CD4-positive, alpha-beta T cell treated with Interferon gamma for 1 hour (primary cell): ENCODE measurements around the gene PPM1H.
"Not testable (repeated sequence)": the region's sequence is repeated elsewhere in the genome, so short reads cannot be mapped to it uniquely, and the experiment has no call there.

Experiments
- DNase-seq: peaks from one replicate; pipeline ENCODE4 v3.0.0-alpha.2; 2020

The PPM1H gene, protein sequence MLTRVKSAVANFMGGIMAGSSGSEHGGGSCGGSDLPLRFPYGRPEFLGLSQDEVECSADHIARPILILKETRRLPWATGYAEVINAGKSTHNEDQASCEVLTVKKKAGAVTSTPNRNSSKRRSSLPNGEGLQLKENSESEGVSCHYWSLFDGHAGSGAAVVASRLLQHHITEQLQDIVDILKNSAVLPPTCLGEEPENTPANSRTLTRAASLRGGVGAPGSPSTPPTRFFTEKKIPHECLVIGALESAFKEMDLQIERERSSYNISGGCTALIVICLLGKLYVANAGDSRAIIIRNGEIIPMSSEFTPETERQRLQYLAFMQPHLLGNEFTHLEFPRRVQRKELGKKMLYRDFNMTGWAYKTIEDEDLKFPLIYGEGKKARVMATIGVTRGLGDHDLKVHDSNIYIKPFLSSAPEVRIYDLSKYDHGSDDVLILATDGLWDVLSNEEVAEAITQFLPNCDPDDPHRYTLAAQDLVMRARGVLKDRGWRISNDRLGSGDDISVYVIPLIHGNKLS

DNA sequence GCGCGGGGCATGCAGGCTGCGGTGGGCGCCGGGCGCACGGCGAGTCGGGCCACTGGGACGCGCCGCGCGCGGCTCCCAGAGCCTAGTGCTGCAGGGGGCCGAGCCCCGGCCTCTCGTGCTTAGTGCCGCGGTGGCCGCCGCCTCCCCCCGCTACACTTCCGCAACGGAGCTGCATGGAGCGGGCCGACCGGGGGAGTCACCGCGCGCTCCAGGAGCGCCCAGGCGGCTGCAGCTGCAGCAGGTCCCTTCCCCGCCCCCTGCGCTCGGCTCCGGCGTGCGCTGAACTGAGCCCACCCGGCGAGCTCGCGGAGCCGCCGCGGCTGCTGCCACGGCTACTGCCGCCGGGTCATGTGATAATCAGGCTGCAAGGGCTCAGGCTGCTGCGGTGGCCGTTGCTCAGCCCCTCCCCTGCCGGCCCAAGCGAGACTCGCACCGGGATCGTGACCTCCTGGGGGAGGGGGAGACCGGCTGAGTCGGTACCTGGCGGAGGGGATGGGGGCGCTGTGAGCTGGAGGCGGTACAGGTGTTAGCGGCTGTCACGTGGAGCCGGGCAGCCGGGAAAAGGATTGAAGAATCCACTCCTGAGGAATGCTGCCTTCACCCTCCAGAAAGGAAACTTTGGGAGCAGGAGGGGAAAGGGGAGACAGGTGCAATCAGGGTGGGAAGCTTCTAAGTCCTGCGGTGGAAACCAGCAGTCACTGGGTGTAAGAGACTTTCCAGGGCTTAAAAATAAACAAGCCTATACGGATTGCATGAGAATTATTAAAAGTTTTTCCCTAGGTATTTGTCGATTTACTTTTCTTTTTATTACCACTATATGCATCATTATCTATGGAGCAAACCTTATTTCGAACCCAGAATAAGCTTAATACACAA lies at the start of gene PPM1H:
PPM1H (minus strand) TSS at position 352 of the 876 bp plus-strand sequence. CDS start 414 bp downstream, outside the sequence.
- peak; percentile 19 for DNase-seq

DNA sequence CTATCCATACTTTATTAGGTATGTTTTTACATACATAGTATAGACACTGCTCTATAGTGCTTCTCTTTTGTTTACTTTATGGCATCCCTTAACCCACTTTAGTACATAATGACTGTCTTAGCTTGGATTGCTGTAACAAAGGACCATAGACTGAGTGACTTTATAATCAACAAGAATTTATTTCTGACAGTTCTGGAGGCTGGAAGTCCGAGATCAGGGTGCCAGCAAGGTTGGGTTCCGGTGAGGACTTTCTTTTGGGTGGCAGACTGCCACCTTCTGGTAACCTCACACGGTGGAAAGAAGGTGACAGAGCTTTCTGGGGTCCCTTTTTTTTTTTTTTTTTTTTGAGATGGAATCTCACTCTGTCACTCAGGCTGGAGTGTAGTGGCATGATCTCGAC lies 48.6 kb upstream of the PPM1H start:
- DNase-seq = no peak

DNA sequence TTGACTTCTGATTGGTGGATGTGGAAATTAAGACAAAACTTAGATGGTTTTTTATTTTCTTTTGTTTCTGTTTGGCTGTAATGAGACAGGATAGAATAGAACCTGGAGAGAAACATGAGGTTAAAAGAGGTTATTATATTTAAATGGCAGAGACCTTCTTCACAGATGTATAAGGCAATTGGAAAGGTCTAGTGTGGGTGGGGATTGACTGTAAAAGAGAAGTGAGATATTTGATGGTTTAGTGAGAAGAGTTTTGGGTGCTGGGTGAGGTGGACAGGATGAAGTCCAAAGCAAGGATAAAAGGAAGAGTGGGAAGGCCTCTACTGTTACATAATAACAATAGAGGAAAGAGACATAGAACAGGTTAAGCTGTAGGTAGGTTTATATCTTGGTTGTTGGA lies 43.8 kb upstream of the PPM1H start:
- DNase-seq = no peak

DNA sequence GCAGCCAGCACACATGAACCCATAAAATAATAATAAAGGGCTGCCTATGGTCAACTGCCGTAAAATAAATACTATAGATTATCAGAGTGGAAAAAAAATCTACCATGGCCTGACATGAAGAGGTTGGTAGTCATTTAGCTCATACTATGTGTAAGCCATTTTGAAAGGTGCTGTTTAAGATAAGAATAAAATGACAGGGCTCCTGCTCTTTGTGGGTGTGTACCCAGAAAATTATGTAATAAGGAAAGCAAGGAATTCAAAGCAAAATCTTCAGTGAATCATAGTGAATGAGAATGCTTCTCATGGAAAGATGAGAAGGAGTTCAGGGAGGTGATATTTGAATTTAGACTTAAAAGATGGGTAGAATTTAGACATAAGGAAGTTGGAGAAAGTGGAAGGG lies 42.9 kb upstream of the PPM1H start:
- DNase-seq = no peak

DNA sequence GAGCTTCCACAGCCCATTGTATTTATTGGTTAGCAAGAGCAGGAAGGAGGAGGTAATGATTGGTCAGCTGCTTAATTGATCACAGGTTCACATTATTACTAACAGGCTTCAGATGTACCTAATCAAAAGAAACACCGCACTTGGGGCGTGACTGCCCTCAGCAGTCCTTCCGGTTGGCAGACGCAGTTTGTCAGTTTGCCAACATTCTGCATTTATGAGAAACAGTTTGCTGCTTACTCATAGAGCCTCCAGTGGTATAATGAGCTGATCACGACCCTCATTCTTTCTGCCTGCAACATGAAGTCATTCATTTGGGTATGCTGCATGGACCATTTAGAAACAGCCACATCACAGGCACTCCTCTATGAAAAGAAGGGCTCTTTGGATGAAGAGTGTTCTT lies 42.5 kb upstream of the PPM1H start:
- DNase-seq = no peak

DNA sequence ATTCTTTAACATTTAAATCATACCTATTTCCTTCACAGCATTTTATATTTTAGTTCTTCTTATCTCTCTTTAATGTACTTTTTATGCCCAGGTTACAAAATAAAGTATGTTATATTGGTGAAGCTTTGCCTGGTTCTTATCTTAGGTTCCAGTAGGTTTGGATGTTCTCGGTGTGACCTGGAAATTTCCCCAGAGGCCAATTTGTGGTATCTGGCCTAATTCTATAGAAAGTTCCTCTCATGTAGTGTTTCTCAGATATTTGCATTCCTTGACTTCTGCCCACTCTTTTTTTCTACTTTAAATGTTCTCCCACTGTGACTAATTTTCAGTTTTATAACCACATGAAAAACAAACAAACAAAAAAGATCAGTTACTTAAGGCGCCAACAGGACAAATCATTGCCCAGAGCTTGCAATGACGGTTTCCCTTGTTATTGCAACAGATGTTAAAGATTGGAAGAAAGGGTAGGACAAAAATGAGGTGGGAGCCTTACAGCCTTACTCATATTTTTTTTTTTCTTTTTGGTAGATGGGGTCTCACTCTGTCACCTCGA lies 41.2 kb upstream of the PPM1H start:
- no peak for DNase-seq

DNA sequence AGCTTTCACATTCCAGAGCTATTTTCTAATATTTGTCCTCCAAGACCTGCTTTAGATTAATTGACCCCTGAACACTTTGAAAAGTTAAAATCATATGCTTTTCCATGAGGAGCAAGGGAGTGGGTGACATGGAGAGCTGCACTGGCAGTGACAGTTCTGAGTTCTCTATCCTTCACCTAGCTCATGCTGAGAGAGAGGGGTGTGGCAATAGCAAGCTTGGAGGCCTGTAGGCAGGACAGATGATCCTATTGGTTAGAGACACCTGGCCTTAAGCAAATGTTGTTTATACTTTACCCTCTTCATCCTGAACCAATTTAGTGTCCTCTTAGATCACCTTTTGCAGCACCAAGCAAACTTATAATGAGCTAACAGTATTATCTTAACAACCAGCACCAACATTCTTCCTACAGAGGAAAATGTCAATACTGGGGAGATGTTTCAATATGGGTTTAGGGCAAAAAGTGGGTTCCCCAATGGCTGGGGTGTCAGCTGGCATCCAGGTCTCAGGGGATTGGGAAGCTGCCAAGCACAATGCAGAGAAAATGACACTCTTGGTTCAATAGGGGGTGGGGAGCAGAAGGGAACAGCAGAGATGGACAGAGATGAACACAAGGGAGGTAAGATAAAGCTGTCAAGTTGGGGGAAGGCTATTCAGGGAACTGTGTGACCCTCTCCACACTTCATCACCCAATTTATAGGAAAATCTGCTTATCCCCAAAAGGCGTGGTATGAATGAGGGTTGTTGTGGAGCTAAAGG lies 37.0 kb upstream of the PPM1H start:
- no peak for DNase-seq

DNA sequence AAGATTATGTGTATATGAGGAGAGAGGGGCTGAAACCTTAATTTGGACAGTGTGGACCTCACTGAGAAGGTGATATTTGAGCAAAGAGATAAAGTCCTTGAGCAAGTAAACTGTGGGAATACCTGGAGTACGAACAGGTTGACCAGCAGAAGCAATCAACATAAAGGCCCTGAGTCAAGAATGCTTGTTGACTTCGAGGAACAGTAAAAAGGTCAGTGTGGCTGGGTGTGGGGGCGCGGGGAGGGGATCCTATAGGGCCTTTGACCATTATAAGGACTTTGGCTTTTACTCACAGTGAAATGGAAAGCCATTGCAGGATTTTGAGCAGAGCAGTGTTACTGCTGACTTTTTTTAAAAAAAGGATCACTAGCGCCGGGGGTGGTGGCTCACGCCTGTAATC lies 34.7 kb upstream of the PPM1H start:
- DNase-seq = no peak

DNA sequence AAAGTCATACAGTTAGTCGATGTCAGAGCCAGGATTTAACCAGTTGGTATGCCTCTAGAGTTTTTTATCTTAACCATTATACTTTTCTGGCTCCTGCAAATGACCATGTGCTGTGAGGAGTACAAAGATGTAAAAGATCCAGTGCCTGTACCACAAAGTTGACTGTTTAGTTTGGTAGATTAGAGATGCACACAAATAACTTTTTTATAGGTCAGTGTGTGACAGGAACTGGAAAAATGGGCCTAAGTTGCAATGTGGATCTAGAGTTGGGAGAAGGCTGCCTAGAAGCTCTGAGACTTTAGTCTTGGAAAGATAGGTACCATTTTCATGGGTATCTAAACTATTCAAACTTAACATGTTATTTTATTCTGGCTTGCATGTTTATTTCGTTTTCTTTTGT lies 32.8 kb upstream of the PPM1H start:
- DNase-seq = no peak

DNA sequence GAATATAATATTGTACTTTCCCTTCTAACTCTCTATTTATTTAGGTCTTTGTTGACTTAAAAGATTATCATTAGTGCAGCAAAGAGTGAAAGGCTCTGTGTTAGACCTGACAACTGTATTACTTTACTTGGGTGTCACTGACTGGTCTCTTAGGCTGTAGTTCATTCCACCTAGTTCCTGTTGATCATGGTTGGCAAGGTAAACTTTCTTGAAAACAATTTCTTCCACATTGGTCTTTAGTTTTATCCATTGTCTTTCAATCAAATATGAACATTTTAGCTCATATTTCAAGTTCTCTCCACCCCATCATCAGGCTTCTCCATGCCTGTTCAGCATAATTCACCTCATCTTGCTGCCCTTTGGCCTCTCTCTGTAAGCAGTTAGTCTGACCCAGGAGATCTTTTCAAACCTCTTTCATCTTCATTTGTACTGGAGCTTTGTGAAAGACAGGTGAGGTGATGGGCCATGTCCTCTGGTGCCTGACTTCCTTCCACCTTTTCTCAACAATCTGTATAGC lies 32.1 kb upstream of the PPM1H start:
- DNase-seq = no peak

DNA sequence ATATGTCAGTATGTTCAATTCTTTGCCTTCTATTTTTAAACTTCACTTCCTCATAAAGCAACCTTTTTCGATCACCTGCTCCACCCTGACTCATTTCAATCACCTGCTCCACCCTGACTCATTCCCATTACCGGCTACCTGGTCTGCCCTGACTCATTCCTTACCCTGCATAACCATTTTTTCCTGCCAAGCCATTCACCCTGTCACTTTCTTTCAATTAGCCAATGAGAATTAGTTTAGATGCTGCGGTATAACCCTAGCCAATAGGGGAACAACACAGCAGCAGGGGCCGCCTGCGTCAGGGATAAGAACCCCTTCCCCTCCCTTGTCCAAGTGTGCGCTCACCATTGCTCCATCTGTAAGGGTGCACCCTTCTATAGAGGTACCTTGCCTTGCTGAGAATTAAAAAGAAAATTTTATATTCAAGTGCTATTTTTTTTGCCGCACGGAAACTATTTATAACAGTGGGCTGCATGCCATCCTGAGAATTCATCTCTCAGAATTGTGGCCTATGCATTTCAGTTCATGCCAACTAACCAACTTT lies 31.6 kb upstream of the PPM1H start:
- DNase-seq = not testable (repeated sequence)

DNA sequence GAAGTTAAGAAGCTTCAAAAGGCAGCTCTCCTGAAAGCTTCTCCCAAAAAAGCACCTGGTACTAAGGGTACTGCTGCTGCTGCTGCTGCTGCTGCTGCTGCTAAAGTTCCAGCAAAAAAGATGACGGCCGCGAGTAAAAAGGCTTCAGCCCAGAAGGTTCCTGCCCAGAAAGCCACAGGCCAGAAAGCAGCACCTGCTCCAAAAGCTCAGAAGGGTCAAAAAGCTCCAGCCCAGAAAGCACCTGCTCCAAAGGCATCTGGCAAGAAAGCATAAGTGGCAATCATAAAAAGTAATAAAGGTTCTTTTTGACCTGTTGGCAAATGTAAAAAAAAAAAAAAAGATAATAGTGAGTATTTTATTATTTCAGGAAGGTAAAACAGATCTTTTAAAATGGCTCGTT lies 30.8 kb upstream of the PPM1H start:
- not testable (repeated sequence) for DNase-seq

DNA sequence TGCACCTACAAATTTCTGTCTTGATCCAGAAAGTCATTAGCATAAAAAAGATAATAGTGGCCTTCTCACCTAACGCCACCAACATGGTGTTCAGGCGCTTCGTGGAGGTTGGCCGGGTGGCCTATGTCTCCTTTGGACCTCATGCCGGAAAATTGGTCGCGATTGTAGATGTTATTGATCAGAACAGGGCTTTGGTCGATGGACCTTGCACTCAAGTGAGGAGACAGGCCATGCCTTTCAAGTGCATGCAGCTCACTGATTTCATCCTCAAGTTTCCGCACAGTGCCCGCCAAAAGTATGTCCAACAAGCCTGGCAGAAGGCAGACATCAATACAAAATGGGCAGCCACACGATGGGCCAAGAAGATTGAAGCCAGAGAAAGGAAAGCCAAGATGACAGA lies 30.3 kb upstream of the PPM1H start:
- DNase-seq = not testable (repeated sequence)

DNA sequence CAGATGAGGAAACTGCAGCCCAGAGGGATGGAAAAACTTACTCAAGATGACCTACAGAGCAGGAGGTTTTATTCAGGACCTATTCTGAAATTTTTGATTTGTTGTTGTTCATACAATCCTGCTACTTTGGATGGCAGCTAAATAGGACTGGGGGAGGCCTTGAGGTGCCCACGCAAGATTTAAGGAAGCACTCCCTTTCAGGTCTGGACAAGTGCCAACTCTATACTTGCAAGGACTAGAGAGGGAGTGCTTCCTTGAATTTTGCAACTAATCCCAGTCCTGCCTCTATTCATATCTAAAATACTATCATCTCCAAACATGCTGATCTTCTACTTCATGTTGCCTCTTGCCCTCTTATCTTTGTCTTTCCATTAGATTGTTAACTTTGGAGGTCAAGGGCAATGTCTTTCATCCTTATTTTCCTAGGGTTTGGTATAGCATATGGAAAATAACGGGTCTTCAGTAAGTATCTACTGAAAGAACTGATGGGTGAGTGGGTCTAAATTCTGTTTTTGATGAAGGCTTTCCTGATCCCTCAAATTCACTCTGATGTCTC lies 28.6 kb upstream of the PPM1H start:
- DNase-seq = no peak

DNA sequence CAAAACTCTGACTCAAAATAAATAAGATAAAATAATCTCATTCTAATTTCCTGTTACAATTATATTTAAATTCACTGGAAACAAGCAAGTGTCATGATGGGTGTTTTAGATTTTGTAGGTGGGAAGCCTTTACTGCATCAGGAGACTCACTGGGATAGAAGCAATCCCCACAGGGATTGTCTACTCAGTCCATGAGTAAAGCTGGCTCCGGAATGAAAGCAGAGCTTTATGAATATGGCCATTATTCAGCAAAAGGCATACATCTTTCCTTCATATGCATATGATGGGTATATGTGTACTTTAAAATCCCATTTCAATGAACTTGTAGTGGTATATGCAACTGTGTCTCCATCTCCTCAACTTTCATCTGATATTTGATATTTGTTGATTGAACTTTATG lies 25.4 kb upstream of the PPM1H start:
- DNase-seq = no peak

DNA sequence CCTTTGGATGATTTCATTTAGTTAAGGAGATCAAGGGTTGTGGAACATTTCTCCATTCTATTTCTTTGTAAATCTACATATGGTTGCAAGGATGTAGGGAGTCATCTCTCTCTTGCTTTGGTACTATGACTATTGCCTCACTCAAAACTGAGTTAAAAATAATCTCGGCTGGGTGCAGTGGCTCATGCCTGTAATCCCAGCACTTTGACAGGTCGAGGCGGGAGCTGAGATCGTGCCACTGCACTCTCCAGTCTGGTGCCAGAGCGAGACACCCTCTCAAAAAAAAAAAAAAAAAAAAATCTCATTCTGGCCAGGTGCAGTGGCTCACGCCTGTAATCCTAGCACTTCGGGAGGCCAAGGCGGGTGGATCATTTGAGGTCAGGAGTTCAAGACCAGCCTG lies 24.8 kb upstream of the PPM1H start:
- no peak for DNase-seq

DNA sequence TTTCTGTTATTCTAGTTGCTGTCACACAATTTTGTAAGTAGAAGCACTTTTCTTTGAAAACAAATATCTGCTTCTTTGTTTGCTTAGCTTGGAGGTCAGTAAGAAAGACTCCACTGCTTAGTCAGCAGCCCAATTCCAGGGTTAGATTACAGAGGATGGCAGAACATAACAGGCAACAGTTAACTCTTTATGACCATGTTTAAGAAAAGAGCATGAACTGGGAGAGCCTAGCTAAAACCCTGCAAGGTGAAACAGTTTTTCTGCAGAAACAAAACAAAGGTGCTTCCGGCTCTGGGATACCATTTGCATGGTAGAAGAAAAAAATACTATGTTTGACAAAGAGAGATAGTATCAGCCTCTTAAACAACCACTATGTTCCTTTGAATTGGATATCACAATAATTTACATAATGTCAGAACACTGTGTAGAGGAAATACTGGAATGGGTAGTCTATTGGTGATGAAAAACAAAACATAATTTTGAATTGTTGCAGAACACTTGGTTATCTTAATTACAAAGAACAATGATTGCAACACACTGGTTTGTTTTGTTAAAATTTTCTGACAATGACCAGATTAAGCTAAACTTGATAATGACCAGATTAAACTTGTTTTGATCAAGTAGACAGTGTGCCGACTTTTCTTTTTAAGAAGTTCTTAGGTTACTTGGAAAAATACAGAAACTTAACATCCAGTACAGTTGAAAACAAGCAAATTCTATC lies 22.4 kb upstream of the PPM1H start:
- DNase-seq = no peak

DNA sequence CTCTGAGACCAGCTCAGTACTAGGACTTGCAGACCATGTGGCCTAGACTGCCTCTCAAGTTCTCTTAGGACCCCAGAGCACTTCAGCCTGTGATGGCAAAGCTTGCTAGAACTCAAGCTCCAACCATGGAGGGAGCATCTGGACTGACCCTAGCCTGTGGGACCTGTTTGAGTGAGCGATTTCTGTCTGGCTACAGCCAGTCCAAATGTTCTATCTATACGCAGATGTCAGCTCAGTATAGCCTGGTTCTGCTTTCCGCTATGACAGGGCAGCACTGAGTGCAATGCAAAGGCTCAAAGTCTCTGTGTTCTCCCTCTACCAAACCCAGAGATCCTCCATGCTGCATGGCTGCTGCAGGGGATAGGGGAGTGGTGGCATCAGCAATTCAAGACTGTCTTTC lies 20.7 kb upstream of the PPM1H start:
- DNase-seq = no peak

DNA sequence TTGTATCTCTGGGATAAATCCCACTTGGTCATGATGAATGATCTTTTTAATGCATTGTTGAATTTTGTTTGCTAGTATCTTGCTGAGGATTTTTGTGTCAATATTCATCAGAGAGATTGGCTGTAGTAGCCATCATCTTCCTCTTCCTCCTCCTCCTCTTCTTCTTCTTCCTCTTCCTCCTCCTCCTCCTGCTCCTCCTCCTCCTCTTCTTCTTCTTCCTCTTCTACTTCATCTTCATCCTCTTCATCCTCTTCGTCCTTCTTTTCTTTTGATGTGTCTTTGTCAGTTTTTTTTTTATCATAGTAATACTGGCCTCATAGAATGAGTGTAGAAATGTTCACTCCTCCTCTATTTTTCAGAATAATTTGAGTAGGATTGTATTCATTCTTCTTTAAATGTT lies 15.4 kb upstream of the PPM1H start:
- no peak for DNase-seq

DNA sequence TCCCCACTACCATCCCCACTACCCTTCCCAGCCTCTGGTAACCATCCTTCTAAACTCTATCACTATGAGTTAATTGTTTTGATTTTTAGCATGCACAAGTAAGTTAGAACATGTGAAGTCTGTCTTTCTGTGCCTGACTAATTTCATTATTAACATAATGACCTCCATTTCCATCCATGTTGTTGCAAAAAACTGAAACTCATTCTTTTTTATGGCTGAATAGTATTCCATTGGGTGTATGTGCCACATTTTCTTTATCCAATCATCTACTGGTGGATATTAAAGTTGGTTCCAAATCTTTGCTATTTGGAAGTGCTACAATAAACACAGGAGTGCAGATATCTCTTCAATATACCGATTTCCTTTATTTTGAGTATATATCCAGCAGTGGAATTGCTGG lies 13.2 kb upstream of the PPM1H start:
- no peak for DNase-seq

DNA sequence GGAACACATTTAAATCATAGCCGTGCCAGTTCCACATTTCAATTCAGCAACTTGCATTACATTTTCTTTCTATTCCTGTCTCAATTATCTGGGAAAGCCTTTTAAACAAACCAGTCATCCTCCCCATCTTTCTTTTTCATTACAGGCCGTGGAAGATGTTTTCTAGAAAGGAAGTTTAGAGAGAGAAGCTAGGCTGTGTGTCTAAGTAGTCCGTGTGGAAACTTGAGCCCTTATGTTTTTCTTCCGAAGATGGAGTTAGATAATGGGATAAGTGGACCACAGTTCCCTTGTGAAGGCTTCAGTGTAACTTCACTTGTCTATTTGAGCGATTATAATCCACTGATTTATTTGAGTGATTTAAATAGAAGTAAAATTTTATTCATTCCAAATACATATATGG lies 12.4 kb upstream of the PPM1H start:
- DNase-seq = no peak
